Fibroblast of villous mesenchyme (primary cell): ENCODE data around the gene USP5. TPM values are rescaled to one million over a fixed set of nuclear protein-coding genes. Genes with fewer than 3 reads are reported as not detected.

Experiments used
- DNase-seq: peaks from one replicate; pipeline ENCODE4 v3.0.0-alpha.2; 2010; ENCODE audit warnings: low read depth
- H3K4me3 ChIP-seq: 2 replicates; pipeline ENCODE4 v1.5.1; 2011; ENCODE audit warnings: low read depth, mild to moderate bottlenecking, low read length
- total RNA-seq: library from RNA; depleted of rRNA; stranded (reverse); fragments of >200 nt; gene quantifications from 2 replicates; pipeline ENCODE4 v1.2.3, GENCODE V29; 2012
- TF ChIP-seq, protein P1 (sequence below): IDR thresholded peaks from 2 replicates; pipeline ENCODE4 v1.5.1; 2012; ENCODE audit warnings: low read depth, mild to moderate bottlenecking, low read length; ENCODE audit not compliant: insufficient read depth

The USP5 gene
- total RNA-seq, 1 donor = 96.7 TPM

DNA sequence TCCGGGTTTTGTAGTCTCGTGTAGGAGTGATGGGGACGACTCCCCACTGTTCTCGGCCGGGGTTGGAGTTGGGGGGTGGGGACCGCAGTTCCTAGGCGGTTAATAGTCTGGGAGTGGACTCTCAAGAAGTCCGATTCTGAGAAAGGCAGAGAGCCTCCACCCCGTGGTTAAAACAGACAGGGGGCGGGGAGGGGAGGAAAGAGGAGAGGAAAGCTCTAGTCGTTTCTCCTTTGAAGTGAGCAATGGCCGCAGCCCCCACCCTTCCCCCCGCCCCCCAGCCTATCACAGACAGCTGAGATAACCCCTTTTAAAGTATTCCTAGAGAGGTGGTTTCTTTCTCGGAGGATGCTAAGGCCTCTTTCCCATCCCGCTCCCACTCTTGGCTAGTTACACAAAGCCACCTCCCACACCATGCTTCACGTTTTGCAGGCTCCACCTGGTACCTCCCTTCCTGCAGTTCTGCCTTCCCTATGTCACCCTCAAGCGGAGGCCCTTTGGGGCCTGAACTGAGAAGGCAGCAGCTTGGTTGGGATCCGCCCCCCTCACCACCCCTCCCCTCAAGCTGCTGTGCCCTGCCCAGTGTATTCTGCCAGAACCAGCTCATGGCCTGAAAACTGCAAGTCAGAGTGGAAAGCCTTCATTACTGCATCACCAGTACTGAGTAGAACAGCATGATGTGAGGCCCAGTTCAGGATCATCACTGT is 853 bp downstream of the USP5 start:
- DNase-seq = peak; percentile 72
- TF ChIP-seq, protein P1, sequence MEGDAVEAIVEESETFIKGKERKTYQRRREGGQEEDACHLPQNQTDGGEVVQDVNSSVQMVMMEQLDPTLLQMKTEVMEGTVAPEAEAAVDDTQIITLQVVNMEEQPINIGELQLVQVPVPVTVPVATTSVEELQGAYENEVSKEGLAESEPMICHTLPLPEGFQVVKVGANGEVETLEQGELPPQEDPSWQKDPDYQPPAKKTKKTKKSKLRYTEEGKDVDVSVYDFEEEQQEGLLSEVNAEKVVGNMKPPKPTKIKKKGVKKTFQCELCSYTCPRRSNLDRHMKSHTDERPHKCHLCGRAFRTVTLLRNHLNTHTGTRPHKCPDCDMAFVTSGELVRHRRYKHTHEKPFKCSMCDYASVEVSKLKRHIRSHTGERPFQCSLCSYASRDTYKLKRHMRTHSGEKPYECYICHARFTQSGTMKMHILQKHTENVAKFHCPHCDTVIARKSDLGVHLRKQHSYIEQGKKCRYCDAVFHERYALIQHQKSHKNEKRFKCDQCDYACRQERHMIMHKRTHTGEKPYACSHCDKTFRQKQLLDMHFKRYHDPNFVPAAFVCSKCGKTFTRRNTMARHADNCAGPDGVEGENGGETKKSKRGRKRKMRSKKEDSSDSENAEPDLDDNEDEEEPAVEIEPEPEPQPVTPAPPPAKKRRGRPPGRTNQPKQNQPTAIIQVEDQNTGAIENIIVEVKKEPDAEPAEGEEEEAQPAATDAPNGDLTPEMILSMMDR = no peak
- peak overlapping the region; percentile 75 for H3K4me3 ChIP-seq

DNA sequence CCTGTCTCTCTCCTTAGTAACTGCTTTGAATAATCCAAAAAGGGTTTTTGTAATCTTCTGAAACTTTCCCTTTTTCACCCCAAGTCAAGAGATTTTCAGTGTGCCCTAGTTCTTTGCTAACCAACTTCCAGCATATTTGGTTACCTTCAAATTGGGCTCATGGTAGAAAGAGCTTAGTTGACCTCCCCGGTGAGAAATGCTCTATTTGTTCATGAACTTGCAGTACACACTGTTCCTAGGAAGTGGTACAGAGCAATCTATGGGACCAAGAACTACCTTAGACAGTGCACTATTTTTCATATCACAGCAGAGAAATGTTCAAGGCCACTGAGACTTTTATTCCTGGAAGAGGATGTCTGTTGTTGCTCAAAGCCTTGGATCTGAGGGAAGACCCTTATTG is 1.7 kb downstream of the USP5 start:
- TF ChIP-seq, protein P1 = no peak

DNA sequence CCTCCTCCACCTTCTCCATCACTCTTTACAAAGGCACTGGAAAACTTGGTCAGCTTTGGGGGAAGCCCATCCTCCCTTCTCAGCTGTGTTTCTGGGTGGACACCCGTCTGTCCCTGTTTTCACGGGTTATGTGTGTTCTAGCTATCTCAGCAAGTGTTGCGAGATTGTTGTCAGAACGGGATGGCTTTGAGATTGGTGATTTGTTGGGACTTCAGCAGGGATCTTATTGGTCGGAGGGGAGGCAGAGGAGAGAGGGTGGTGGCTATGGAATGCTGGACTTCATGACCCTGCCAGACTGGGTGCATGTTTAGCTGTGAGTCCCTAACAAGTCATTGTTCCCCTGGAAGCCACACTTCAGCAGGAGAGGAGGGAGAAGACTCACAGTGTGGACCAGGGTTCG is 2.1 kb downstream of the USP5 start:
- TF ChIP-seq, protein P1 = no peak
- no peak for DNase-seq
- no peak overlapping the region for H3K4me3 ChIP-seq

More for the DNA sequence above, 1.7 kb downstream of the USP5 start:
- no peak overlapping the region for H3K4me3 ChIP-seq
- DNase-seq = no peak

DNA sequence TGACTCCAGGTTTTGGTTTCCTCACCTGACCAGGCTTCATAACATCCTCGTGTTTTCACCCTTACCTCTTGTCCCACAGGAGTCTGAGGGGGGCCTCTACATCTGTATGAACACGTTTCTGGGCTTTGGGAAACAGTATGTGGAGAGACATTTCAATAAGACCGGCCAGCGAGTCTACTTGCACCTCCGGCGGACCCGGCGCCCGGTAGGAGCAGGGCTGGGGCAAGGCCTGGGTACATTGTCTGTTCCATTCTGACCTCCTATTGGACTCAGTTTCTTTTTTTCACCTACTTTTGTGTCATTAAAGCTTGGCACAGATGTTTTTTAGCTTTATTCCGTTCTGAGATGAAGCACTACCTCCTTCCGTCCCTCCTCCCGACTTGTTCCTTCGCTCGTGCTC is 3.4 kb downstream of the USP5 start:
- TF ChIP-seq, protein P1 = no peak
- no peak overlapping the region for H3K4me3 ChIP-seq
- DNase-seq = no peak

DNA sequence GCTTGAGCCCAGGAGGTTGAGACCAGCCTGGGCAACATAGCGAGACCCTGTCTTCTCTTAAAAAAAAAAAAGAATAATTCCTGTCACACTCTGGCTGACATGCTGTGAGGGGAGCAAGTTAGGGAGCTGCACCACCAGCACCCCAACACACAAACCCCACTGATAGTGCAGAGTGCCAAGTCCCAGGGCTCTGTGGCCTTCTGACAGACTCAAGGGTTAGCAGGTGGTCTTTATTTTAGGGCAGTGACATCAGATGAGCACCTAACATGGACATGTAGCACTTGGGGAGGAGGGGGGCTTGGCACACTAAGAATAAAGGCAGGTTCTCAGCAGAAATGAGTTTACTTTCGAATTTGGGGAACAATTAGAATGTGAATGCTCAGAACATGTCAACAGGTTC is 6.8 kb downstream of the USP5 start:
- no peak overlapping the region for H3K4me3 ChIP-seq
- no peak for DNase-seq
- TF ChIP-seq, protein P1 = no peak

DNA sequence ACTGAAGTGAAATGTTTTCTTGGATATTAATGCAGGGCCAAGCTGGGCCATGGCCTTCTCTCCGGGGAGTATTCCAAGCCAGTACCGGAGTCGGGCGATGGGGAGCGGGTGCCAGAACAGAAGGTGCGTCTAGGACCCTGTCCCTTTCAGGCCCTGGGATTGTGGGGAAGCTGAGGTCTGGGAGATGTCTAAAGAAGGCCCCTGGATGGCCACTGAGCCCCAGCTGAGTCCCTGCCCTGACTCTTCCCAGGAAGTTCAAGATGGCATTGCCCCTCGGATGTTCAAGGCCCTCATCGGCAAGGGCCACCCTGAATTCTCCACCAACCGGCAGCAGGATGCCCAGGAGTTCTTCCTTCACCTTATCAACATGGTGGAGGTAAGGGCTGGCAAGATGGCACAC is 8.2 kb downstream of the USP5 start:
- no peak for DNase-seq
- TF ChIP-seq, protein P1 = no peak
- H3K4me3 ChIP-seq = no peak overlapping the region

DNA sequence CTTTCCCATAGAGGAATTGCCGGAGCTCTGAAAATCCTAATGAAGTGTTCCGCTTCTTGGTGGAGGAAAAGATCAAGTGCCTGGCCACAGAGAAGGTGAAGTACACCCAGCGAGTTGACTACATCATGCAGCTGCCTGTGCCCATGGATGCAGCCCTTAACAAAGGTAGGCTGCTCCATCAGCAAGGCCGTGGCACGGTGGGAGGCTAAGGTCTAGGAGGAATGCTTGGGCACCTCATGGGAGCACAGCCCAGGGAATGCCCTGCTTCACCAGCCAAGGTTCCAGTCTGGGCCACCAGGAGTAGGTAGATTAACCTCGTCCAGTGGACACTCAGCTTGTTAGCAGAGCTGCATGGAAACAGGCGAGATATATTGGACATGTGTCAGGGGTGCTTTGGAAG is 9.0 kb downstream of the USP5 start:
- no peak for DNase-seq
- TF ChIP-seq, protein P1 = no peak
- no peak overlapping the region for H3K4me3 ChIP-seq
